ENCODE data around the gene HSDL2. TPM values are rescaled to one million over a fixed set of nuclear protein-coding genes. Genes with fewer than 3 reads are reported as not detected.
"Not testable (repeated sequence)": the region's sequence is repeated elsewhere in the genome, so short reads cannot be mapped to it uniquely, and the experiment has no call there.

The HSDL2 gene
- polyA plus RNA-seq, 3 donors from 2014 or later = 17.6 to 21.5 (median 18.8) TPM

GRCh38 chr9:112507001-112507680 is 127.2 kb downstream of the HSDL2 start:
- H3K4me1 Mint-ChIP-seq = no peaks in the 10 kb centered on the region
- no peak overlapping the region for H3K4me3 Mint-ChIP-seq
- no peak overlapping the region for H3K27ac Mint-ChIP-seq
- no peak for DNase-seq
- H3K36me3 Mint-ChIP-seq = no peaks in the 10 kb centered on the region
- no peaks in the 10 kb centered on the region for H3K9me3 Mint-ChIP-seq
- H3K27me3 Mint-ChIP-seq (ENCODE audit: low read depth in 3 of 3) = peaks cover 0 to 4% (median 0%) of the 10 kb centered on the region in 3 donors

GRCh38 chr9:112508377-112508776 is 128.5 kb downstream of the HSDL2 start:
- no peak overlapping the region for H3K4me3 Mint-ChIP-seq
- no peaks in the 10 kb centered on the region for H3K9me3 Mint-ChIP-seq
- H3K4me1 Mint-ChIP-seq = no peaks in the 10 kb centered on the region
- no peaks in the 10 kb centered on the region for H3K36me3 Mint-ChIP-seq
- DNase-seq = no peak
- peaks cover 0 to 5% (median 0%) of the 10 kb centered on the region in 3 donors for H3K27me3 Mint-ChIP-seq (ENCODE audit: low read depth in 3 of 3)
- H3K27ac Mint-ChIP-seq = no peak overlapping the region

GRCh38 chr9:112512377-112512776 is 132.5 kb downstream of the HSDL2 start:
- H3K4me3 Mint-ChIP-seq; H3K27me3 Mint-ChIP-seq (ENCODE audit: low read depth in 3 of 3); H3K4me1 Mint-ChIP-seq; DNase-seq; H3K27ac Mint-ChIP-seq; H3K36me3 Mint-ChIP-seq; H3K9me3 Mint-ChIP-seq: not testable (repeated sequence)

GRCh38 chr9:112516769-112517168 is 136.9 kb downstream of the HSDL2 start:
- H3K27ac Mint-ChIP-seq = no peak overlapping the region

GRCh38 chr9:112520069-112520468 is 140.2 kb downstream of the HSDL2 start:
- no peaks in the 10 kb centered on the region for H3K36me3 Mint-ChIP-seq
- DNase-seq = no peak
- no peaks in the 10 kb centered on the region for H3K4me1 Mint-ChIP-seq
- peaks cover 0 to 4% (median 0%) of the 10 kb centered on the region in 3 donors for H3K27me3 Mint-ChIP-seq (ENCODE audit: low read depth in 3 of 3)
- no peak overlapping the region for H3K4me3 Mint-ChIP-seq
- no peak overlapping the region for H3K27ac Mint-ChIP-seq
- no peaks in the 10 kb centered on the region for H3K9me3 Mint-ChIP-seq

More at GRCh38 chr9:112516769-112517168, 136.9 kb downstream of the HSDL2 start:
- peaks cover 0 to 4% (median 0%) of the 10 kb centered on the region in 3 donors for H3K27me3 Mint-ChIP-seq (ENCODE audit: low read depth in 3 of 3)
- H3K36me3 Mint-ChIP-seq = no peaks in the 10 kb centered on the region
- no peaks in the 10 kb centered on the region for H3K4me1 Mint-ChIP-seq
- no peaks in the 10 kb centered on the region for H3K9me3 Mint-ChIP-seq
- no peak for DNase-seq
- no peak overlapping the region for H3K4me3 Mint-ChIP-seq

- Mint-ChIP-seq H3K9me3 (no peaks in the 10 kb centered on the region), H3K36me3 (no peaks in the 10 kb centered on the region), H3K4me1 (no peaks in the 10 kb centered on the region), H3K4me3 (no peak overlapping the region), H3K27ac (no peak overlapping the region), H3K27me3 (ENCODE audit: low read depth in 3 of 3) (peaks cover 0 to 4% (median 0%) of the 10 kb centered on the region in 3 donors)
- no peak for DNase-seq
Measured at GRCh38 chr9:112520656-112521055, 140.7 kb downstream of the HSDL2 start.

Other genes starting within 250 kb of the HSDL2 start
- 10 to 100 TPM; 32.3 to 66.8 (median 42.4) TPM for gene SUSD1, start 204.8 kb upstream of the HSDL2 start, polyA plus RNA-seq
- 10 to 100 TPM; 42.5 to 49.0 (median 42.9) TPM for gene PTBP3, start 46.5 kb upstream of the HSDL2 start, polyA plus RNA-seq
- gene KIAA1958, start 106.7 kb downstream of the HSDL2 start, polyA plus RNA-seq = 1 to 10 TPM in 2 of 3 donors, under 1 TPM in 1; 0.57 to 2.7 (median 1.2) TPM

Data from immature natural killer cell (primary cell).